NCI-H1105 (cell line): ENCODE data around the gene FBXL7.

ENCODE experiments used
- DNase-seq: peaks from one replicate; lab custom pipeline; 2025; lab: John Stamatoyannopoulos, UW

Gene FBXL7

DNA sequence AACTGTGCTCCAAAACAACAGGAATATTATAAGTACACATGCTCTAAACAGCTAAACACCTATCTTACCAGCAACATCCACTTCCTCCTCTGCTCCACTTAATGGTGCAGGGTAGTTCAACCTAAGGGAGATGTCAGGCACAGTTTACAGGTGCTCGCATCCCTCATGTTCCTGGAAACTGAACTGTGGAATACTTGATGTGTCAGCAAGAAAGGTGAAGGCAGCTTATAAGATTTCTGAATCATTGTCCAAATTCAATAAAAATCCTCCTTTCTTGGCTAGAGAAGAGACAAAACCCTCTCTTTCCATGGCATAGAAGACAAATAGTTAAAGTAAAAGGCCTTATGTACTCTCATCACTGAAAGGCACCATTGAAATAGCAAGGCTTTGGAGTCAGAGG is 272.2 kb downstream of the FBXL7 start:
- no peak for DNase-seq

GRCh38 chr5:15774632-15775031 is 274.7 kb downstream of the FBXL7 start:
- DNase-seq, result no peak

- no peak for DNase-seq
Measured at GRCh38 chr5:15776346-15776745, 276.4 kb downstream of the FBXL7 start.

DNA sequence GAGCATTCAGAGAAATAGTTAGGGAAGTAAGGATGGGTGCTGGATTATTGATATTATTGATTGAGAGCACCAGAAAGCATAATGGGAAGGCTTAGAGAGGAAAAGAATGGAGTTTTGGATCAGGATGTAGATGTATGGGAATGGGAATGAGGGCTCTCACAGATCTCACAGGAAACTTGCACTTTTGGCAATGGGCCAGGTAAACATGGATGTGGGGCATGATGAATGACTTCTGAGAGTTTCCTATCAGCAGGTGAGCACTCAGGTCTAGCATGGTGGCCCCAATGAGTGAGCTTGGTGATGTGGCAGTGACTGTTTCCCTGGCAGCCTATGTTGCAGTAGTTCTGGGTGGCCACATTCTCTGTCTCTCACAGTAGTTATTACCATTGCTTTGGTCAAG is 283.8 kb downstream of the FBXL7 start:
- DNase-seq, result no peak

GRCh38 chr5:15785531-15785981 is 285.6 kb downstream of the FBXL7 start:
- no peak for DNase-seq

DNA sequence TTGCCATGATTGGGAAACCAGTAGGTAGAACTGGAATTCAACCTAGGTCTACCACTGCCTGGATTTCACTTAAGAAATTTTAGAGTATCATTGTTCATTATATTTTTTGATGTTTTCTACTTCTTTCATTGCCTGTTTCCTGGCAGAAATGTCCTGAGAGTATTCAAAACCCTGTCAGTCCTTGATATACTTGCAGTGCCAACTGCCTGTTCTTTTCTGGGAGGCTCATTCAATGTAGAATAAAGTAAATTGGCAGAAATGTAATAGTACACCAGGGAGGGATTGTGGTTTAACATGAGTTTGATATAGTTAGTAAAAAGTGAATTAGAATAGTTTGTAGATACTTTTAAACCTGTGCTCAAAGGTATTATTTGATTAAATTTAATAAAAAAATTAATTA is 286.3 kb downstream of the FBXL7 start:
- no peak for DNase-seq

- DNase-seq, result no peak
Measured at GRCh38 chr5:15786884-15787283, 286.9 kb downstream of the FBXL7 start.

- no peak for DNase-seq
Measured at GRCh38 chr5:15787681-15788080, 287.7 kb downstream of the FBXL7 start.

GRCh38 chr5:15789642-15790041 is 289.7 kb downstream of the FBXL7 start:
- DNase-seq, result no peak

GRCh38 chr5:15790446-15791018 is 290.6 kb downstream of the FBXL7 start:
- DNase-seq, result no peak

DNA sequence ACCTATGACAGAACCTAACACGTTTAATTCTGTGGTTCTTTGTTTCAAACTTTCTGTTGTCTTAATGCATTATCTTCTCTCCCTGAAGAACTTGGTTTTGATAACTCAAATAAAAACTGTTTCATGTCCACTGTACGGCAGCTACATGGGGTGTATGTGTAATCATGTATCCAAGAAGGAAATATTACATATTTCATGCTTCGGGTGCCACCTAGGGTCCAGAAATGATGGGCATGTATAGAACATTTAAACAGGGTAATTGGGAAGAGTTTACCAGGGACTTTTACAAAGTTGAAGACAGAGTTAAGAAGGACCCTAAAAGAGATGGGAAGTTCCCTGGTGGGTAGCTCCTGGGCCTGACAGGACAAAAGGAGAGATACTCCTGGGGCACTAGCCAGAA is 291.3 kb downstream of the FBXL7 start:
- no peak for DNase-seq

- DNase-seq, result no peak
Measured at GRCh38 chr5:15791859-15792258, 291.9 kb downstream of the FBXL7 start.

- no peak for DNase-seq
Measured at GRCh38 chr5:15794052-15794985, 294.3 kb downstream of the FBXL7 start.

DNA sequence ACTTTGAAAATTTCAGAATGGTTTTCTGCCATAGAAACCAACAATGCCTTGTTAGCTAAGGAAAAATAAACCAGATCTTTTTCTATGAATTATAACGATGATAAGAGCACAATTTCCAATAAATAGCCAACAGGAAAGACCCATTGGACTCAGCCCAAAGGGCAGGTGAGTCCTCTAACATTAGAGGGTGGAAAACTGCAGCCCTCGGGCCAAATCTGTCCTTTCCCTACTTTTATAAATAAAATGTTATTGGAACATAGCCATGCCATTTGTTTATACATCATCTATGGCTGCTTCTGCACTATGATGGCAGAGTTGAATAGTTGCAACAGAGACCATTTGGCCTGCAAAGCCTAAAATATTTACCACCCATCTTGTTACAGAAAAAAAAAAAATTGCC is 296.1 kb downstream of the FBXL7 start:
- no peak for DNase-seq

DNA sequence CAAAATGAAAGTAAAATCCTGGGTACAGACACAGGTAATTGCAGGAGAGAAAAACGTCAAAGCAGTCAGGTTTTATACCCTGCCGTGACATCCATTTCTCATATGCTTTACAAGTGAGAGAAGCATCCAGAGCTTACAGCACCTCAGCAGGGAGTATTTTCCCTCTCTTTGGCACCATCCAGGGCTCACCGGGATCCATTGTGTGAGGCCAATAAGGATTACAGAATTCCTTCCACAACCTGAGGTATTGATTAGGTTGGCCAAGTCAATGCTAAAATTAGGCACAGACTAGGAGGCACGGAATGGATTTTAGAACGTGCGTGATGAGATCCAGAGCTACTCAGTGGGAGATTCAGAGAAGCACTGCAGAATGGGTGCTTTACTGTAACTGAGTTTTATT is 296.6 kb downstream of the FBXL7 start:
- DNase-seq, result no peak

- DNase-seq, result no peak
Measured at GRCh38 chr5:15797116-15797515, 297.1 kb downstream of the FBXL7 start.

- no peak for DNase-seq
Measured at GRCh38 chr5:15798006-15798405, 298.0 kb downstream of the FBXL7 start.

- DNase-seq, result no peak
Measured at GRCh38 chr5:15799014-15799413, 299.0 kb downstream of the FBXL7 start.

DNA sequence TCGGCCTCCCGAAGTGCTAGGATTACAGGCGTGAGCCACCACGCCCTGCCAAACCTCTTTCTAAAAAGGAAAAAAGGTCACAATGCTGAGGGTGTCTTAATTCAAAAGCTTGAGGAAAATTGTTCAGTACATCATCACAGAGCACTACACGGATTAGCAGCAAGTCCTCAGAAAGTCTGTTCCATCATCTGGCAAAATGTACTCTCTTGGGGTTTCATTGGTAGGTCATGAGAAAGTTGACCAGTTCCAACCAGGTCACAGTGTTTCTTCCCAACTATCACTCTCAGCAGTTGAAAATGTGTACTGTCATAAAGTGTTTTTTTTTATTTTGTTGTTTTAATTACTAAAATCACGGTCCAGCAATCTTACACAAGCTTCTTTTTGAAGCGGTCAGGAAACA is 299.6 kb downstream of the FBXL7 start:
- no peak for DNase-seq

DNA sequence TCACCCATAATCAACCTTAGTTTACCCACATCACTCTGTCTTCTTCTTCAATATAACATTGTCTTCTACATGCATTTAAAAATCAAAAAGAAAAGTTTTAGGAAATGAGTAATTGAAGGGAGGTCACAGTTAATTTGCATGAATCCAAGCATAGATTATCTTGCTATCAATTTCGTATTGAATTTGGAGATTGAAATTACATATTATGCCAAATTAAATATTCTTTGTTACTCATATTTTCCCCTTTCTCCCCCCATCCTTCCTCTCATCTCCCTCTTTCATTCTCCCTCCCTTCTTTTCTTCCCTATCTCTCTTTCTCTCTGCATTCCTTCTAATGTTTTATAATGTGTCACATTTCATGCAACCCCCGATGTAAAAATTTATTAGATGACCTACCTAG is 303.3 kb downstream of the FBXL7 start:
- no peak for DNase-seq

DNA sequence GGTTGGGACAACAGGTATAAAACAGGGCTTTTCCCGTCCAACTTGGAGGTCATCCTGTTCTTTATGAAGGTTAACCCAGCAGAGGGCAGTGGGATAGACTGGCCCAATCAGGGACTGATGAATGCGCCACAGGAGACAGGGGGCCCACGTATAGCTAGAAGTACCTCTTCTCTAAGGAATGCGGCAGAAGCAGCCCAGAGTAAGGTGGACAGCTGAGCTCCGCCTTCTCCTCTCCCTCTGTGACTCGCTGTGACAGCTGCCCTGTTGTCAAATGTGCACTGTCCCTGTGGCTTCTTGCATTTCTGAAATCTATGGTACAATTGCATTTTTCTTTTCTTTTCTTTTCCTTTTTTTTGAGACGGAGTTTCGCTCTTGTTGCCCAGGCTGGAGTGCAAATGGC is 306.6 kb downstream of the FBXL7 start:
- no peak for DNase-seq

GRCh38 chr5:15807248-15807647 is 307.3 kb downstream of the FBXL7 start:
- DNase-seq, result no peak

- no peak for DNase-seq
Measured at GRCh38 chr5:15807871-15808270, 307.9 kb downstream of the FBXL7 start.

DNA sequence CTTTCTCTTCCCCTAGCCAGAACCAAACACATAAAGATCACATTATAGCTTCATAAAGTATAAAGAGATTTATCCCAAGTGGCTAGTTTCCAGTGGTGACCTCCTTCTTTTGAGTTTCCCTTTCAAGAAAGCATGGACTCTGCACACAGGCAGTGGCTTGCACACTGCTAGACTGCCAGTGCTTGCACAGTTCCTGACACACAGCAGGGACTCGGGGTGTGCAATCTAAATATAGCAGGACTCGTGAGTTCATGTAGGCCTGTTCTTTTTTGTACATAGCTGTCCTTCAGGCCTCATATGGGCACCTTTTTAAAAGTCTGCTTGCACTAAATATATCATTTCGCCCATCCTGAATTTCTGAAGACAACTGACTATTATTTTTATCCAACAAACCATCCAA is 308.6 kb downstream of the FBXL7 start:
- DNase-seq, result no peak
